RWPE1 (cell line): ENCODE measurements around the gene NFYC.
A peak's percentile ranks its signal among the peaks of the same experiment; 100 is the strongest.

Experiments used
- CTCF ChIA-PET: fragments of 350-600 bp; sonication (Branson Sonifier 250); formaldehyde crosslinking; extraction: SDS; loops from one replicate; lab custom pipeline; 2021; lab: Yijun Ruan, JAX
- POLR2A ChIA-PET: fragments of 400-600 bp; formaldehyde crosslinking; extraction: SDS; loops from one replicate; lab custom pipeline; 2020; ENCODE audit warnings: antibody characterized with exemption; ENCODE audit not compliant: low non-redundant PET; lab: Yijun Ruan, JAX
- DNase-seq: peaks from one replicate; pipeline ENCODE4 v3.0.0; 2012; ENCODE audit warnings: low spot score
- H3K27ac ChIP-seq: fragments of 450-650 bp; 2 replicates; pipeline ENCODE4 v1.5.1; 2017
- CTCF ChIP-seq: fragments of 450-650 bp; conservative IDR thresholded peaks from 2 replicates; pipeline ENCODE4 v1.5.1; 2017; ENCODE audit warnings: low read depth, mild to moderate bottlenecking

Gene NFYC

GRCh38 chr1:40712997-40713396 is 21.5 kb downstream of the NFYC start:
- peak overlapping the region; percentile 75 for H3K27ac ChIP-seq
- ChIA-PET POLR2A (no interaction called here), CTCF (no interaction called here)
- no peak for DNase-seq
- no peak for TF ChIP-seq CTCF

GRCh38 chr1:40715491-40716059 is 24.1 kb downstream of the NFYC start:
- no peak for TF ChIP-seq CTCF
- DNase-seq = no peak
- CTCF ChIA-PET = interaction anchor here (0.9 kb wide), 1 partner anchor 377 kb away, joined by 3 read pairs; no protein-coding TSS in a partner anchor
- POLR2A ChIA-PET = no interaction called here
- no peak overlapping the region for H3K27ac ChIP-seq

- CTCF ChIA-PET = no interaction called here
- no peak for TF ChIP-seq CTCF
- no peak for DNase-seq
- POLR2A ChIA-PET = no interaction called here
- no peak overlapping the region for H3K27ac ChIP-seq
These were observed 25.6 kb downstream of the NFYC start for GRCh38 chr1:40717065-40717464.

- CTCF ChIA-PET = interaction anchor here (0.6 kb wide), 1 partner anchor 126 kb away, joined by 3 read pairs; no protein-coding TSS in a partner anchor
- H3K27ac ChIP-seq = no peak overlapping the region
- DNase-seq = no peak
- POLR2A ChIA-PET = no interaction called here
- TF ChIP-seq CTCF = no peak
These were observed 26.5 kb downstream of the NFYC start for GRCh38 chr1:40717955-40718354.

- CTCF ChIA-PET = no interaction called here
- H3K27ac ChIP-seq = no peak overlapping the region
- DNase-seq = no peak
- TF ChIP-seq CTCF = no peak
- POLR2A ChIA-PET = no interaction called here
These were observed 29.0 kb downstream of the NFYC start for GRCh38 chr1:40720493-40720892.

GRCh38 chr1:40722622-40723021 is 31.1 kb downstream of the NFYC start:
- no peak for DNase-seq
- CTCF ChIA-PET = no interaction called here
- TF ChIP-seq CTCF = no peak
- no peak overlapping the region for H3K27ac ChIP-seq
- POLR2A ChIA-PET = no interaction called here
